Neural progenitor cell (in vitro differentiated cells): ENCODE results near the gene SLC49A4. TPM values are rescaled to one million over a fixed set of nuclear protein-coding genes. Genes with fewer than 3 reads are reported as not detected.

Experiments
- DNase-seq: peaks from one replicate; pipeline ENCODE4 v3.0.0-alpha.2; 2016; ENCODE audit warnings: low spot score
- H2AFZ ChIP-seq: fragments of 200-600 bp; sonication (generic); replicated peaks from 2 replicates; pipeline ENCODE4 v1.6.1; 2016; ENCODE audit warnings: antibody characterized with exemption
- H3F3A ChIP-seq: fragments of 200-600 bp; sonication (generic); 2 replicates; pipeline ENCODE4 v1.6.1; 2016; ENCODE audit warnings: antibody characterized with exemption, low read depth
- H3K27ac ChIP-seq: fragments of 200-600 bp; sonication (generic); 2 replicates; pipeline ENCODE4 v1.5.1; 2016; ENCODE audit warnings: mild to moderate bottlenecking
- H3K27me3 ChIP-seq: fragments of 200-600 bp; sonication (generic); 2 replicates; pipeline ENCODE4 v1.6.1; 2016; ENCODE audit warnings: mild to moderate bottlenecking, moderate library complexity
- H3K36me3 ChIP-seq: fragments of 200-600 bp; sonication (generic); 2 replicates; pipeline ENCODE4 v1.5.1; 2016
- H3K4me1 ChIP-seq: fragments of 200-600 bp; sonication (generic); 2 replicates; pipeline ENCODE4 v1.6.1; 2016; ENCODE audit warnings: mixed run types
- H3K4me2 ChIP-seq: fragments of 200-600 bp; sonication (generic); 2 replicates; pipeline ENCODE4 v1.6.1; 2016
- H3K4me3 ChIP-seq: fragments of 200-600 bp; sonication (generic); 2 replicates; pipeline ENCODE4 v1.5.1; 2016
- H3K79me2 ChIP-seq: fragments of 200-600 bp; sonication (generic); 2 replicates; pipeline ENCODE4 v1.6.1; 2016; ENCODE audit warnings: low read depth
- H3K9ac ChIP-seq: fragments of 200-600 bp; sonication (generic); 2 replicates; pipeline ENCODE4 v1.6.1; 2016
- H3K9me3 ChIP-seq: fragments of 200-600 bp; sonication (generic); 2 replicates; pipeline ENCODE4 v1.5.1; 2016; ENCODE audit warnings: low read depth
- H4K20me1 ChIP-seq: fragments of 200-600 bp; sonication (generic); 2 replicates; pipeline ENCODE4 v1.6.1; 2016; ENCODE audit warnings: low read depth
- H3K27ac Mint-ChIP-seq: 3 replicates; pipeline ENCODE4 v1.8.0; 2021; ENCODE audit warnings: mixed read lengths
- H3K27me3 Mint-ChIP-seq: 2 replicates; pipeline ENCODE4 v1.8.0; 2022; ENCODE audit warnings: low read depth, mild to moderate bottlenecking, inconsistent platforms, moderate library complexity, mixed read lengths; ENCODE audit not compliant: insufficient read depth
- H3K36me3 Mint-ChIP-seq: 3 replicates; pipeline ENCODE4 v1.8.0; 2021; ENCODE audit warnings: mixed read lengths
- H3K4me1 Mint-ChIP-seq: 3 replicates; pipeline ENCODE4 v1.8.0; 2021; ENCODE audit warnings: mixed read lengths
- H3K4me3 Mint-ChIP-seq: 3 replicates; pipeline ENCODE4 v1.8.0; 2021; ENCODE audit warnings: mild to moderate bottlenecking, moderate library complexity, mixed read lengths
- H3K9me3 Mint-ChIP-seq: 3 replicates; pipeline ENCODE4 v1.8.0; 2020; ENCODE audit warnings: mixed read lengths
- EZH2 ChIP-seq: fragments of 200-600 bp; sonication (generic); IDR thresholded peaks from 2 replicates; pipeline ENCODE4 v1.6.1; 2017; ENCODE audit warnings: antibody characterized with exemption, mild to moderate bottlenecking, moderate library complexity
- EZH2phosphoT487 ChIP-seq: fragments of 200-600 bp; sonication (generic); IDR thresholded peaks from 2 replicates; pipeline ENCODE4 v1.6.1; 2017; ENCODE audit warnings: antibody characterized with exemption
- total RNA-seq: library from RNA; depleted of rRNA; stranded (reverse); fragments of >200 nt; gene quantifications from 2 replicates; pipeline ENCODE4 v1.2.3, GENCODE V29; 2015; ENCODE audit warnings: low replicate concordance
- TF ChIP-seq, protein P1 (sequence below): fragments of 200-600 bp; sonication (generic); IDR thresholded peaks from 2 replicates; pipeline ENCODE4 v1.5.1; 2017; ENCODE audit warnings: antibody characterized with exemption, mild to moderate bottlenecking

SLC49A4 gene
- total RNA-seq, 1 donor from 2014 or later: 21.6 TPM

DNA sequence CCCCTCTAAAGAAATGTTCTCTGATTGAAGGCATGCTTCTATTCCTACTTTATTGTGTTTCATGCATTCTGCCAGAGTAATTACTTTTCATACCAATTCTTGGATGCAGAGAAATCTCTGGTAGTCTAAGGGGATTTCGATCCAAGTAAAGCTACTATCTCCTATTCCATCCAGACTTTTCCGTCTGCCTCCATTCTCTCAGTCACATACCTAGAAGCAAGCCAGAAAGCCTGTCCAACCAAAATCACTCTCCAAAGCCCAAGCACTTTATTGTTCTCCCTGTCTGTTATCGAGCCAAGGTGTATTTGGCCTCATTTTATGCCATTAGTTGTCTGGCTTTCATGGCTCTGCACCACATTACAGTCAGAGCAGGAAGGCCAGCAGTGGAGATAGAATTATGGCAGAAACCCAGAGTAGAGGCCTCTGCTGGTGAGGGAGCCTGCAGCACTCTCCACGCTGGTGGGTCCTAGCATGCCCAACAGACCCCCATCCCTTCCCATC is 95.9 kb downstream of the SLC49A4 start:
- Mint-ChIP-seq H3K4me3 (no peak overlapping the region), H3K4me1 (peaks cover 22% of the 10 kb centered on the region), H3K27me3 (peaks cover 2% of the 10 kb centered on the region), H3K36me3 (no peaks in the 10 kb centered on the region), H3K27ac (no peak overlapping the region), H3K9me3 (peaks cover 2% of the 10 kb centered on the region)
- Histone ChIP-seq H3K79me2 (no peaks in the 10 kb centered on the region), H3K36me3 (no peaks in the 10 kb centered on the region), H3K27me3 (no peaks in the 10 kb centered on the region), H3K9ac (no peak overlapping the region), H3K4me2 (no peak overlapping the region), H3K4me1 (peaks cover 16% of the 10 kb centered on the region), H3F3A (peaks cover 9% of the 10 kb centered on the region), H3K27ac (no peak overlapping the region), H3K9me3 (no peaks in the 10 kb centered on the region), H4K20me1 (no peaks in the 10 kb centered on the region), H3K4me3 (no peak overlapping the region), H2AFZ (no peak overlapping the region)
- no peak for DNase-seq
- TF ChIP-seq EZH2 (no peak), EZH2phosphoT487 (no peak)
- TF ChIP-seq, protein P1, sequence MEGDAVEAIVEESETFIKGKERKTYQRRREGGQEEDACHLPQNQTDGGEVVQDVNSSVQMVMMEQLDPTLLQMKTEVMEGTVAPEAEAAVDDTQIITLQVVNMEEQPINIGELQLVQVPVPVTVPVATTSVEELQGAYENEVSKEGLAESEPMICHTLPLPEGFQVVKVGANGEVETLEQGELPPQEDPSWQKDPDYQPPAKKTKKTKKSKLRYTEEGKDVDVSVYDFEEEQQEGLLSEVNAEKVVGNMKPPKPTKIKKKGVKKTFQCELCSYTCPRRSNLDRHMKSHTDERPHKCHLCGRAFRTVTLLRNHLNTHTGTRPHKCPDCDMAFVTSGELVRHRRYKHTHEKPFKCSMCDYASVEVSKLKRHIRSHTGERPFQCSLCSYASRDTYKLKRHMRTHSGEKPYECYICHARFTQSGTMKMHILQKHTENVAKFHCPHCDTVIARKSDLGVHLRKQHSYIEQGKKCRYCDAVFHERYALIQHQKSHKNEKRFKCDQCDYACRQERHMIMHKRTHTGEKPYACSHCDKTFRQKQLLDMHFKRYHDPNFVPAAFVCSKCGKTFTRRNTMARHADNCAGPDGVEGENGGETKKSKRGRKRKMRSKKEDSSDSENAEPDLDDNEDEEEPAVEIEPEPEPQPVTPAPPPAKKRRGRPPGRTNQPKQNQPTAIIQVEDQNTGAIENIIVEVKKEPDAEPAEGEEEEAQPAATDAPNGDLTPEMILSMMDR: no peak

DNA sequence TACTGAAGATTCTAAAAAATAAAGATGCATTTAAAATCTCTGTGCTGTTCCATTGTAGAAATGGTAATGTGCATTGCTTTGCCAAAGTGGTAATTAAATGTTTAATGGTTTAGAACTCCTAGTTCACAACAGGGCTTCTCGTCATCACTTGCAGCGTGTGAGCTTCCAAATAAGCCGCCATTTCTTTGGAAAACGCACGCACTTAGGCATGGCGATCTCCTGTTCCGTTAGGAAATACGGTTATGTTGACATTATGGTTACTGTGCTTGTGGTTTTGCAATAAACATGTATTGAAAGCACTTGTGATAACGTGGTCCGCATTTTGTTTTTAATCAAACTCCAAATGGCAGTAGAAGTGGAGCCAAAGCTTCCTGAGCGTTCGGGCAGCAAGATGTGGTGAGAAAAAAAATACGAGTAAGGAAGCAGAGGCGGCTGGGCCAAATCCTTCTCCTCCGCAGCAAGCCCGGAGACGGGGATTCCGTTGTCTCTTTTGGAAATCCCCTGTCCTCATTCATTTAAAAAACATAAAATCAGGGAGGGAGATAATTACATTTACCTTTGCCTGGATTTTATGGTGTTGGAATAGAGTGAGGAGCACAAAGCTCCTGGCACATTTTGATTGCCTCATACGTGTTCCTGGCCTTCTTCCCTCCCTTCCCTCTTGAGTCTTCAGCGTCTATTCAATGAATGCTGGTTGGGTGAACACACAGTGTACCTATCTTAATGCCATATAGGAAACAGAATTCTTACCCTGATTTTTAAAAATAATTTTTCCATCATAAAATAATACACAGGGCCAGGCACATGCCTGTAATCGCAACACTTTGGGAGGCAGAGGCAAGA is 97.5 kb downstream of the SLC49A4 start:
- Histone ChIP-seq H3K4me2 (no peak overlapping the region), H3K9me3 (no peaks in the 10 kb centered on the region), H3F3A (peaks cover 9% of the 10 kb centered on the region), H3K36me3 (no peaks in the 10 kb centered on the region), H3K4me3 (no peak overlapping the region), H2AFZ (no peak overlapping the region), H4K20me1 (no peaks in the 10 kb centered on the region), H3K4me1 (peaks cover 16% of the 10 kb centered on the region), H3K79me2 (no peaks in the 10 kb centered on the region), H3K27ac (no peak overlapping the region), H3K27me3 (no peaks in the 10 kb centered on the region), H3K9ac (no peak overlapping the region)
- Mint-ChIP-seq H3K27me3 (peaks cover 3% of the 10 kb centered on the region), H3K9me3 (peaks cover 2% of the 10 kb centered on the region), H3K27ac (peak overlapping the region; percentile 39), H3K36me3 (no peaks in the 10 kb centered on the region), H3K4me3 (no peak overlapping the region), H3K4me1 (peaks cover 22% of the 10 kb centered on the region)
- TF ChIP-seq EZH2 (no peak), EZH2phosphoT487 (no peak)
- TF ChIP-seq, protein P1: no peak
- no peak for DNase-seq

DNA sequence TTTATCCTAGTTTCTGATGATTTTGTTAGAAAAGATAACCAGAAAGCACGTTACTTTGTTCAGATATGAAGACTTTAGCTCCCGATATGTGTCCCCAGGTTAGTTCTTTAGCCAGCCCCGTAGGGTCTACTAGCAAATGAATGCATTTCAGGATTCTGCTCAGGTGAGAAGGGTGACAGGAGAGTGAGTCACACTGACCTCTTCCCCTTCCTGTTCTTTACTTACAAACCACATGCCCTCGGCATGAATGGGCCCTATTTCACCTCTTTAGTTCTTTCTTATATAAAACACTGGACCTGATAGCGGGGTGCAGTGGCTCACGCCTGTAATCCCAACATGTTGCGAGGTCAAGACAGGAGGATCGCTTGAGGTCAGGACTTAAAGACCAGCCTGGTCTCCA is 98.4 kb downstream of the SLC49A4 start:
- Mint-ChIP-seq H3K36me3 (no peaks in the 10 kb centered on the region), H3K27me3 (peaks cover 3% of the 10 kb centered on the region), H3K9me3 (peaks cover 2% of the 10 kb centered on the region), H3K4me1 (peaks cover 22% of the 10 kb centered on the region), H3K4me3 (no peak overlapping the region), H3K27ac (no peak overlapping the region)
- no peak overlapping the region for H3K4me3 ChIP-seq
- H4K20me1 ChIP-seq: no peaks in the 10 kb centered on the region
- TF ChIP-seq EZH2phosphoT487: no peak
- TF ChIP-seq EZH2: no peak
- TF ChIP-seq, protein P1: no peak
- H2AFZ ChIP-seq: no peak overlapping the region
- no peaks in the 10 kb centered on the region for H3K36me3 ChIP-seq
- no peak overlapping the region for H3K9ac ChIP-seq
- no peaks in the 10 kb centered on the region for H3K27me3 ChIP-seq
- no peak overlapping the region for H3K4me2 ChIP-seq
- H3K79me2 ChIP-seq: no peaks in the 10 kb centered on the region
- no peaks in the 10 kb centered on the region for H3K9me3 ChIP-seq
- H3F3A ChIP-seq: peaks cover 9% of the 10 kb centered on the region
- H3K4me1 ChIP-seq: peaks cover 16% of the 10 kb centered on the region
- H3K27ac ChIP-seq: no peak overlapping the region
- no peak for DNase-seq
